ENCODE results near the gene GALNT17.
"Not testable (repeated sequence)": the region's sequence is repeated elsewhere in the genome, so short reads cannot be mapped to it uniquely, and the experiment has no call there.

The GALNT17 gene

DNA sequence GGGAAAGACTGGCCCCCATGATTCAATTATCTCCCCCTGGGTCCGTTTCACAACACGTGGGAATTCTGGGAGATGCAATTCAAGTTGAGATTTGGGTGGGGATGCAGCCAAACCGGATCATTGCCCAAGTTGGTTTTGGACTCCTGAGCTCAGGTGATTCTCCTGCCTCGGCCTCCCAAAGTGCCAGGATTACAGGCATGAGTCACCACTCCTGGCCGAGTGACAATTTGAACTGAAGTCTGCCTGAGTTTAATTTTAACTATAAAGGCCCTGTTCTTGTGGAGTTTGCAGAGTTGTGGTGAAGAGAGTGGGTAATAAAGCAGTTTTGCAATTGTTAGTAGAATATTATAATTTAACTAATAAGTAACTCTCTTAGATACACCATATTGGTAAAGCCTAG lies 78.3 kb downstream of the GALNT17 start:
- FAIRE-seq (no peak), DNase-seq (ENCODE audit: insufficient read length) (no peak)
- TF ChIP-seq TAF1 (IDR thresholded peaks at IDR 0.05; ENCODE audit: borderline replicate concordance, low read depth, low read length) (no peak), POLR2A (IDR thresholded peaks at IDR 0.05; ENCODE audit: low read depth, low read length) (no peak), POLR2AphosphoS5 (IDR thresholded peaks at IDR 0.05; ENCODE audit: low read depth, low read length) (no peak)

GRCh38 chr7:71212433-71212832 lies 80.5 kb downstream of the GALNT17 start:
- not testable (repeated sequence) for FAIRE-seq; DNase-seq (ENCODE audit: insufficient read length)

DNA sequence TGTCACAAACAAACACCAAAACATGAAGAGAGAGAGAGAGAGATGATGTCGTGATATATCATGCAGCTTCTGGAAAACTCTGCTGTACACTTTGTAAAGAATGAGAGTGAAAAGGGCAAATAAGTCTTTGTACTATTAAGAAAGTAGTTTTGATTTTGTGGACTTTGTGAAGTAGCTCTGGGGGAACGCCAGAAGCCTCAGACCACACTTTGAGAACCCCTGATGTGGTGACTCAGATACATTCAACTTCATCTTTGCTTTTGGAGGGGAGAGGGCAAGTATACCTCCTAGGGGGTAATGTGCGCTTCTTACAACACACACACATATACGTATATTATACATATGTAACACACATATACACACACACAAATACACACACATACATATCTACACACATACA lies 84.3 kb downstream of the GALNT17 start:
- FAIRE-seq (no peak), DNase-seq (ENCODE audit: insufficient read length) (no peak)
- TF ChIP-seq TAF1 (IDR thresholded peaks at IDR 0.05; ENCODE audit: borderline replicate concordance, low read depth, low read length) (no peak), POLR2A (IDR thresholded peaks at IDR 0.05; ENCODE audit: low read depth, low read length) (no peak), POLR2AphosphoS5 (IDR thresholded peaks at IDR 0.05; ENCODE audit: low read depth, low read length) (no peak)

DNA sequence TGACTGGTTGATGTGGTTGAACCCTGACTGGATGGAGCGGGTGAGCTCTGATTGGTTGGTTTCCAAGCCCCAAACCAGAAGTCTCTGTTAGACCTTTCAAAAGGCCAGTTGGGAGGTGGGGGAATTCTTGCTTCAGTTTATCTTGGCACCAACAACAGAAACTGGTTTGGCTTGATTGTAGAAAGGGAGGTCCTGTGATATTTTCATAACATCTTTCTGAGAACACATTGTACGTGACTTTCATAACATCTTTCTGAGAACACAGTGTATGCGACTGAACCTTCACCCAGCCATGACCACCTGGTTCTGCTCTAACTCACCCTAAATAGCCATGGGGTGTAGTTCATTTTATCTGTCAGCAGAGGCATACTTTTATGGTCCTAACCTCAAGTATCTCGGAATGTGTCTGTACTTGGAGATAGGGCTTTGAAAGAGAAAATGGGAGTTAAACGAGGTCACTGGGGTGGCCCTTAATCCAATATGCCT lies 88.3 kb downstream of the GALNT17 start:
- no peak for FAIRE-seq
- TF ChIP-seq POLR2A (IDR thresholded peaks at IDR 0.05; ENCODE audit: low read depth, low read length) = no peak
- no peak for TF ChIP-seq TAF1 (IDR thresholded peaks at IDR 0.05; ENCODE audit: borderline replicate concordance, low read depth, low read length)
- TF ChIP-seq POLR2AphosphoS5 (IDR thresholded peaks at IDR 0.05; ENCODE audit: low read depth, low read length) = no peak
- no peak for DNase-seq (ENCODE audit: insufficient read length)

GRCh38 chr7:71221049-71221448 lies 89.1 kb downstream of the GALNT17 start:
- TF ChIP-seq POLR2A (IDR thresholded peaks at IDR 0.05; ENCODE audit: low read depth, low read length) (no peak), TAF1 (IDR thresholded peaks at IDR 0.05; ENCODE audit: borderline replicate concordance, low read depth, low read length) (no peak), POLR2AphosphoS5 (IDR thresholded peaks at IDR 0.05; ENCODE audit: low read depth, low read length) (no peak)
- DNase-seq (ENCODE audit: insufficient read length) = no peak
- FAIRE-seq = no peak

GRCh38 chr7:71221549-71221948 lies 89.6 kb downstream of the GALNT17 start:
- DNase-seq (ENCODE audit: insufficient read length) = no peak
- FAIRE-seq = no peak
- TF ChIP-seq POLR2AphosphoS5 (IDR thresholded peaks at IDR 0.05; ENCODE audit: low read depth, low read length) = no peak
- no peak for TF ChIP-seq TAF1 (IDR thresholded peaks at IDR 0.05; ENCODE audit: borderline replicate concordance, low read depth, low read length)
- no peak for TF ChIP-seq POLR2A (IDR thresholded peaks at IDR 0.05; ENCODE audit: low read depth, low read length)

DNA sequence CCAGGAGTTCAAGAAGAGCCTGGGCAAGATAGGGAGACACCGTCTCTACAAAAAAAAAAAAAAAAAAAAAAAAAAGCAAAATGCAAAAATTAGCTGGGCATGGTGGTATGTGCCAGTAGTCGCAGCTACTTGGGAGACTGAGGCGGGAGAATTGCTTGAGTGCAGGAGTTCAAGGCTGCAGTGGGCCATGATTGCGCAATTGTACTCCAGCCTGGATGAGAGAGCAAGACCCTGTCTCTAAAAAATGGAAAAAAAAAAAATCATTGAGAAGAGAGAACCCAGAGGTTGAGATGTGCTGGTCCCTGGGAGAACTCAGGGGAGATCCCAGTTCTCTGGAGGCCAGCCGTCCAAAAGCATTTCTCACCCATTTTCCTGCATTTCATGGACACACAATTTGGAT lies 95.2 kb downstream of the GALNT17 start:
- FAIRE-seq = no peak
- TF ChIP-seq TAF1 (IDR thresholded peaks at IDR 0.05; ENCODE audit: borderline replicate concordance, low read depth, low read length) (no peak), POLR2AphosphoS5 (IDR thresholded peaks at IDR 0.05; ENCODE audit: low read depth, low read length) (no peak), POLR2A (IDR thresholded peaks at IDR 0.05; ENCODE audit: low read depth, low read length) (no peak)

DNA sequence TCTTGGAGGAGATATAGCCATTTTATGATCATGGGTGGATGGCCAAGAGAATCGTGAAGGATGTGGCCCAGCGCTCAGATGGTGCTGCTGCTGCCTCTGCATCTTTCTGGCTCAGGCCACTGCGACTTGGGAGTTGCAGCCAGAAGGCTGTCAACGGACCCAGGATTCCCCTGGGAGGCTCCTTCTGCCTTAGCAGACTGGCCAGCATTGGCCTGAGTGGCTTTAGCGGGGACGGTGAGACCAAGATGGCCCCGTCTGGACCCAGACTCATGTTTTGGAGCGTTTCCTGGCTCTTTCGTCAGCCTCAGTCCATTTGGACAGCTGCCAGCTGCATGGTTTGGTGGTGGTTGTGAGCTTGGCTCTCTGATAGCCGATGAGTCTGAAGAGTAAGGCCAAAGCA lies 97.2 kb downstream of the GALNT17 start:
- FAIRE-seq (no peak), DNase-seq (ENCODE audit: insufficient read length) (no peak)
- TF ChIP-seq TAF1 (IDR thresholded peaks at IDR 0.05; ENCODE audit: borderline replicate concordance, low read depth, low read length) (no peak), POLR2A (IDR thresholded peaks at IDR 0.05; ENCODE audit: low read depth, low read length) (no peak), POLR2AphosphoS5 (IDR thresholded peaks at IDR 0.05; ENCODE audit: low read depth, low read length) (no peak)

More for the DNA sequence above, 95.2 kb downstream of the GALNT17 start:
- DNase-seq (ENCODE audit: insufficient read length) = no peak

GRCh38 chr7:71229699-71230098 lies 97.8 kb downstream of the GALNT17 start:
- FAIRE-seq = no peak
- DNase-seq (ENCODE audit: insufficient read length) = no peak

GRCh38 chr7:71235253-71235652 lies 103.3 kb downstream of the GALNT17 start:
- no peak for FAIRE-seq
- TF ChIP-seq POLR2AphosphoS5 (IDR thresholded peaks at IDR 0.05; ENCODE audit: low read depth, low read length) = no peak
- DNase-seq (ENCODE audit: insufficient read length) = no peak

More at GRCh38 chr7:71229699-71230098, 97.8 kb downstream of the GALNT17 start:
- TF ChIP-seq POLR2AphosphoS5 (IDR thresholded peaks at IDR 0.05; ENCODE audit: low read depth, low read length) = no peak
- TF ChIP-seq TAF1 (IDR thresholded peaks at IDR 0.05; ENCODE audit: borderline replicate concordance, low read depth, low read length) = no peak
- no peak for TF ChIP-seq POLR2A (IDR thresholded peaks at IDR 0.05; ENCODE audit: low read depth, low read length)

GRCh38 chr7:71236230-71237105 lies 104.5 kb downstream of the GALNT17 start:
- FAIRE-seq (no peak), DNase-seq (ENCODE audit: insufficient read length) (no peak)
- TF ChIP-seq POLR2A (IDR thresholded peaks at IDR 0.05; ENCODE audit: low read depth, low read length) (no peak), POLR2AphosphoS5 (IDR thresholded peaks at IDR 0.05; ENCODE audit: low read depth, low read length) (no peak), TAF1 (IDR thresholded peaks at IDR 0.05; ENCODE audit: borderline replicate concordance, low read depth, low read length) (no peak)

GRCh38 chr7:71237945-71238344 lies 106.0 kb downstream of the GALNT17 start:
- DNase-seq (ENCODE audit: insufficient read length) = no peak
- no peak for FAIRE-seq
- TF ChIP-seq TAF1 (IDR thresholded peaks at IDR 0.05; ENCODE audit: borderline replicate concordance, low read depth, low read length) (no peak), POLR2AphosphoS5 (IDR thresholded peaks at IDR 0.05; ENCODE audit: low read depth, low read length) (no peak), POLR2A (IDR thresholded peaks at IDR 0.05; ENCODE audit: low read depth, low read length) (no peak)

All from GM12892 (cell line).